Astrocyte of the cerebellum (primary cell): Measurements from ENCODE around the gene COL11A2.

ENCODE experiments used
- DNase-seq: peaks from one replicate; pipeline ENCODE4 v3.0.0-alpha.2; 2011; ENCODE audit warnings: low read depth
- H3K4me3 ChIP-seq: 2 replicates; pipeline ENCODE4 v1.5.1; 2011; ENCODE audit warnings: mild to moderate bottlenecking, low read depth, low read length, moderate library complexity
- in situ Hi-C: cut with HindIII; loops from 2 replicates; pipeline ENCODE4 v1.10.0; 2017; ENCODE audit warnings: low sequenced_read_pairs
- TF ChIP-seq, protein P1 (sequence below): IDR thresholded peaks from 2 replicates; pipeline ENCODE4 v1.5.1; 2012; ENCODE audit warnings: low read length, low read depth, moderate library complexity, mild to moderate bottlenecking; ENCODE audit errors: missing control alignments

COL11A2 gene

DNA sequence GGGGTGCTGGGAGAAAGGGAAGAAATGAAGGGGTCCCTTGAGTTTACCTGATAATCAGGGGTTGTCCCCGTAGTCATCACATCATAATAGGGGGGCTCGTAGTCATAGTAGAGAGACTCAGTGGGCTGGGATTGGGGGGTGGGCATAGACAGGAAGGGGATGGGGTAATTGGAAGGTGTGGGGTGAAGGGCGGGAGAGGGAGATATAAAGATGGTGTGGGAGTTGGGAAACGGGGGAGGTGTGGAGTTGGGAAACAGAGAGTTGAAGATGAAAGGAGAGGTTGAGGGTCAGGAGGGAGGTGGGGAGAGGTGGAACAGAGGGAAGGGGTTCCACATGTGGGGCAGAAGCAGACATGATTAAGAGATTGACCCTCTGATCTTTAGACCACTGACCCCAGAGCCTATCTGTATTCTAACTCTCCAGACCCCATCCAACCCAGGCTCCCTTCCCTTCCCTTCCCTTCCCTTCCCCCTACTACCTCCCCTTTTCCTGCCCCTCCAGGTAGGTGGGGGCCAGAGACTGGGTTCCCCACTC lies 6.5 kb downstream of the COL11A2 start:
- H3K4me3 ChIP-seq: no peak overlapping the region
- DNase-seq: no peak
- TF ChIP-seq, protein P1, sequence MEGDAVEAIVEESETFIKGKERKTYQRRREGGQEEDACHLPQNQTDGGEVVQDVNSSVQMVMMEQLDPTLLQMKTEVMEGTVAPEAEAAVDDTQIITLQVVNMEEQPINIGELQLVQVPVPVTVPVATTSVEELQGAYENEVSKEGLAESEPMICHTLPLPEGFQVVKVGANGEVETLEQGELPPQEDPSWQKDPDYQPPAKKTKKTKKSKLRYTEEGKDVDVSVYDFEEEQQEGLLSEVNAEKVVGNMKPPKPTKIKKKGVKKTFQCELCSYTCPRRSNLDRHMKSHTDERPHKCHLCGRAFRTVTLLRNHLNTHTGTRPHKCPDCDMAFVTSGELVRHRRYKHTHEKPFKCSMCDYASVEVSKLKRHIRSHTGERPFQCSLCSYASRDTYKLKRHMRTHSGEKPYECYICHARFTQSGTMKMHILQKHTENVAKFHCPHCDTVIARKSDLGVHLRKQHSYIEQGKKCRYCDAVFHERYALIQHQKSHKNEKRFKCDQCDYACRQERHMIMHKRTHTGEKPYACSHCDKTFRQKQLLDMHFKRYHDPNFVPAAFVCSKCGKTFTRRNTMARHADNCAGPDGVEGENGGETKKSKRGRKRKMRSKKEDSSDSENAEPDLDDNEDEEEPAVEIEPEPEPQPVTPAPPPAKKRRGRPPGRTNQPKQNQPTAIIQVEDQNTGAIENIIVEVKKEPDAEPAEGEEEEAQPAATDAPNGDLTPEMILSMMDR: no peak
- in situ Hi-C loops: no loop called here

DNA sequence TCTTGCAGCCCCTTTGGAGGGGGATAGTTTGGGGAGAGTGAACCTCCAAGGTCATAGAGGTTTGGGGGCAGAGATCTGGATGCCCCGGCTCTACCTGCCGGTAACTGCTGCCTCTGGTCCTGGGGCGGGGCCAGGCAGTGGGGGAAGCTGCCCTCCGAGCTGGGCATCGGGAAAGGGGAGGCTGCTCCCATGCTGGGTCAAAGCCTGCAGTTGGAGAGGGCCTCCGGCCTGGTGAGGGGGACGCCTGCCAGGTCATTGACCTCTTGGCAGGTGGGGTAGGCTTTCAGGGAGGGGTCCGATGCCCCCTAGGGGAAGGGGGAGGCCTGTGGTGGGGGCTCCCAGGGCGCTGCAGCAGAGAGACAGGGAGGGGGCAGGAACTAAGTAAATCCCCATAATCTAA lies 7.1 kb downstream of the COL11A2 start:
- H3K4me3 ChIP-seq: no peak overlapping the region
- in situ Hi-C loops: no loop called here
- TF ChIP-seq, protein P1: no peak
- DNase-seq: no peak

DNA sequence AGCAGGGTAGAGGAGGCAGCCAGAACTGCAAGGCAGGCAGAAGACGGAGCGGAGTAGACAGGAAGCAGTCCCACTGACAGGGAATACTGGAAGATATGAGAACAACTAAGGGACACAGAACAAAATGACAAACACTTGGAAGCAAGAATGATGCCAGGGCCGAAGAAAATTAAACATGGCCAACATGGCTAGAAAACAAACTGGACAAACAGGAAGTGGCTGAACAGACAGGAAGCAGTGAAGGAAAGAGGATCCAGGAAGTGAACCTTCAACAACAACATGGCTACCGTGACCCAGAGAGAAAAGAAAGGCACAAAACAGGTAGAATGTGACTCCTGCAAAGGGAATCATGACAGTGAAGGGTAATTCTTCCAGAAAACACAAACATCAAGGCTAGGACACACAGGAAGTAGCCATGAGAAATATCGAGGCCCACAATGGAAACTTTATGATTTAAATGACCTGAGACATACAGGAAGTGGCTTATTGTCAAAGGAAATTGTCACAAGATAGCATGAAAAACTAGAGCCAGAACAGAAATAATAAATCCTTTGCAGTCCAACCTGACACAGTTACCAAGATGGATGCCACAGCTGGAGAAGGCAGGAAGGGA lies 9.1 kb downstream of the COL11A2 start:
- TF ChIP-seq, protein P1: no peak
- no peak for DNase-seq
- no peak overlapping the region for H3K4me3 ChIP-seq
- in situ Hi-C loops: no loop called here

DNA sequence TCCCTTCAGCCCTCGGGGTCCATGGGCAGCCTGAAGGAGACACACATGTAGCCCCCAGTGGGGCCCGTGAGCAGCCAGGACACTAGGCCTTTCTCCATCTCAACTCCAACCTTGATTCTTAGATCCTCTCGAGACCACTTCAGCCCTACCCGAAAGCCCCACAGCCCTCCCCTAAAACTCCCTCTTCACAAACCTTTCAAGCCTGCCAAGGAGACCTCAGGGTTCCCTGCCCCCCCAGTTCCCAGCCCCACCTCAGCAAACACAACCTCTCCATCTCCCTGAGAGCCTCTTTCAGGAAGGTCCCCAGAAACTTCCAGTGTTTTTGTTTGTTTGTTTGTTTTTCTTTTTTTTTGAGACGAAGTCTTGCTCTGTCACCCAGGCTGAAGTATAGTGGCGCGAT lies 11.1 kb downstream of the COL11A2 start:
- DNase-seq: no peak
- TF ChIP-seq, protein P1: no peak
- in situ Hi-C loops: no loop called here

DNA sequence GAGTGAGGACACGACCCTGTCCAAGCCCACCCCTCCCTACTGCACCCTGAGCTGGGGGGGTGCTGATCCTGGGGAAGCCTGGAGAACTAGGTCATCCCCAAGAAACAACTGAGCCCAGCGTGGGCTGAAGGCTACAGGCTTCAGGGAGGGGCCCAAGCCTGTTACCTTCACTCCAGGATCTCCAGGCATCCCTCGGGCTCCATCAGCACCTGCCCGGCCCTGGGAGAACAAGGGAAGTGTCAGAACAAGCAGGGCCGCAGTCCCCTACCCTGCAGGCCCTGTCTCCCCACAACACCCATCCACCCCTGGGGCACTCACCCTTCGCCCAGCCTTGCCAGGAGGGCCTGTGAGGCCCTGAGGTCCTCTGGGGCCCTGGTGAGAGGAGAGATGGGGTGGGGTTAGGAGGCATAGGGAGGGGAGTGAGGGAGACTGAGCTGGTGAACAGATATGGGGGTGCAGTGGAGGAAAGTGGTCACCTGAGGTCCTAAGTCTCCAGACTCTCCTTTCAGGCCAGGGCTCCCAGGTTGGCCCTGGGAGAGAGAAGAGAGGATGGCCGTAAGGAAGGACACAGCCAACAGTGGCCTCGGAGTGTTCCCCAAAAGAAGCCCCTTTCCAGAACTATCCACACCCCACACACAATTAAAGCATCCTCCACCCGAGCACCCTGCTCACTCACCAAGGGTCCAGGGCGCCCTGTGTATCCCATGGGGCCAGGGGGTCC lies 13.4 kb downstream of the COL11A2 start:
- TF ChIP-seq, protein P1: no peak
- in situ Hi-C loops: no loop called here
- no peak overlapping the region for H3K4me3 ChIP-seq

More for the DNA sequence above, 11.1 kb downstream of the COL11A2 start:
- no peak overlapping the region for H3K4me3 ChIP-seq

DNA sequence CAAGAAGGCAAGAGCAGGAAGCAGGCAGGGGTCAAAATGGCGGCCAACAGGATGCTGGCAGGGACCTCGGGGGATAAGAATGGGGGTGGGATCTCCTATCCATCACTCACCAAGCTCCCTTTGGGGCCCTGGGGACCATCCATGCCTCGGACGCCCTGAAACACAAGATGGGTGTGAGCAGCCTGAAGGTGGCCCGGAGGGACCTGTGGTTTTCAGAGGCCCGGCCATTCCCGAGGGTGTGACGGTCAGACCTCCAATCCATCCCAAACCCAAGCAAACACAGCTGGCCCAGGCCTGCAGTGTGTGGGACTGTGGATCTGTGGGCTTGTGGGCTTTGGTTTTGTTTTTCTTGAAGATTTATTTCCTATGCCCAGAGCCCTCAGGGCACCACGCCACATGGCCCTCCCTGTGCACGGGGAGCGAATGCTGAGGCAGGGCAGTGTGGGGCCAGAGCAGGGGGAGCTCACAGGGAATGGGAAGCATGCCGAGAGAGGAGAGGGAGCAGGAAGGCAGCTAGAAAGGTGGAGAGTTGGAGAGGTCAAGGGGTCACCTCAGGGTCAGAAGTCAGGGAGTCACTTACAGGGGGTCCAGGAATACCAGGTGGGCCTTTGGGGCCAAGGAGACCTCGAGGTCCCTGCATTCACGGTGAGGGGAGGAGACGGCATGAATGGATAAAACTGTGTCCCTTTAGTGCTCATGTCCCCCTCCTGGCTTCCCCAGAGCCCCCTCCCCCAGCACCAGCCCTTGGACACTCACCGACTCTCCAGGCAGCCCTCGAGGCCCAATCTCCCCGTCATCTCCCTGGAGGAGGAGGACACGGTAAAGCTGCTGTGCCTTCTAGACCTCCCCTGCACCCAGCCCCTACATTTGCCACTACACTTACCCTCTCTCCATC lies 14.5 kb downstream of the COL11A2 start:
- in situ Hi-C loops: no loop called here
- TF ChIP-seq, protein P1: no peak
- DNase-seq: no peak
- no peak overlapping the region for H3K4me3 ChIP-seq

More for the DNA sequence above, 13.4 kb downstream of the COL11A2 start:
- DNase-seq: no peak
